Heart left ventricle (tissue), 13 donors: ENCODE data around the gene STRAP.

Source experiments
- POLR2A ChIP-seq, 2 donors: fragments of 450-650 bp; IDR thresholded peaks; one replicate each; pipeline ENCODE4 v1.6.1; 2017; ENCODE audit warnings: antibody characterized with exemption in 2 of 2, mild to moderate bottlenecking in 2 of 2, moderate library complexity in 2 of 2
- TF ChIP-seq, protein P1 (sequence below), 12 donors: fragments of 200-600 bp; sonication (generic) in 4 of 12; IDR thresholded peaks; one replicate each; pipeline versions ENCODE4 v1.5.0 to v1.8.0; 2018 to 2022; ENCODE audit warnings: antibody characterized with exemption in 12 of 12, mild to moderate bottlenecking in 5 of 12
- donor health status: ischemic (EF 13 %, LVEDD 7.1; RV severe dilation, severe dysfunction).
- donor health status: DM: no; HTN: yes; CAD: no.
- donor health status: DM: no; HTN: no; CAD: no.
- donor health status: ischemic (EF 25% LVEDD 6.9; RV normal size, moderate dysfunction).
- donor health status: ischemic (EF 25% LVEDD 5.7; RV mildly dilated, moderate dysfunction).
- donor health status: ischemic (EF 35%, LVEDD 5.7; RV mildly dilated, moderate dysfunction).
- donor health status: nonischemic (EF 11% LVEDD 7.7; RV severe dilation, severe dysfunction).
- donor health status: DM: yes; HTN: yes; CAD: no.
- donor health status: PGD.
- donor health status: ischemic (EF 29% LVEDD 5.4; RV normal size, mild dysfunction).
- donor health status: nonischemic (EF 23%, LVEDD 6.1; RV moderate dilation, normal function).

DNA sequence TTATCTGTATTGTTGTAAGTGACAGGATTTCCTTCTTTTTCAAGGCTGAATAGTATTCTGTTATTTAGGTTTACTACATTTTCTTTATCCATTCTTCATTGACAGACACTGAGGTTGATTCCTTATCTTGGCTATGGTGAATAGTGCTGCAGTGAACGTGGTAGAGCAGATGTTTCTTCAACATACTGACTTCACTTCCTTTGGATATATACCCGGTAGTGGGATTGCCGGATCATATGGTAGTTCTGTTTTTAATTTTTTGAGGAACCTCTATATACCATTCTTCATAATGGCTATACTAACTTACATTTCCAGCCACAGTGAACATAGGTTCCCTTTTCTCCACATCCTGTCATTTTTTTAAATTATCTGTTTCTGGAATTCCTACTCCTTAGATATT, 50.8 kb downstream of the STRAP start:
- TF ChIP-seq, protein P1, sequence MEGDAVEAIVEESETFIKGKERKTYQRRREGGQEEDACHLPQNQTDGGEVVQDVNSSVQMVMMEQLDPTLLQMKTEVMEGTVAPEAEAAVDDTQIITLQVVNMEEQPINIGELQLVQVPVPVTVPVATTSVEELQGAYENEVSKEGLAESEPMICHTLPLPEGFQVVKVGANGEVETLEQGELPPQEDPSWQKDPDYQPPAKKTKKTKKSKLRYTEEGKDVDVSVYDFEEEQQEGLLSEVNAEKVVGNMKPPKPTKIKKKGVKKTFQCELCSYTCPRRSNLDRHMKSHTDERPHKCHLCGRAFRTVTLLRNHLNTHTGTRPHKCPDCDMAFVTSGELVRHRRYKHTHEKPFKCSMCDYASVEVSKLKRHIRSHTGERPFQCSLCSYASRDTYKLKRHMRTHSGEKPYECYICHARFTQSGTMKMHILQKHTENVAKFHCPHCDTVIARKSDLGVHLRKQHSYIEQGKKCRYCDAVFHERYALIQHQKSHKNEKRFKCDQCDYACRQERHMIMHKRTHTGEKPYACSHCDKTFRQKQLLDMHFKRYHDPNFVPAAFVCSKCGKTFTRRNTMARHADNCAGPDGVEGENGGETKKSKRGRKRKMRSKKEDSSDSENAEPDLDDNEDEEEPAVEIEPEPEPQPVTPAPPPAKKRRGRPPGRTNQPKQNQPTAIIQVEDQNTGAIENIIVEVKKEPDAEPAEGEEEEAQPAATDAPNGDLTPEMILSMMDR (IDR thresholded peaks at IDR 0.05) = no peak
- no peak for TF ChIP-seq POLR2A (IDR thresholded peaks at IDR 0.05)
